Activated T-cell treated with anti-CD3 and anti-CD28 coated beads for 1 hour (primary cell): ENCODE results near the gene RABEP1.
"Not testable (repeated sequence)": the region's sequence is repeated elsewhere in the genome, so short reads cannot be mapped to it uniquely, and the experiment has no call there.

Source experiments
- DNase-seq: peaks from one replicate; pipeline ENCODE4 v3.0.0-alpha.2; 2020; ENCODE audit warnings: low read depth

RABEP1 gene, protein sequence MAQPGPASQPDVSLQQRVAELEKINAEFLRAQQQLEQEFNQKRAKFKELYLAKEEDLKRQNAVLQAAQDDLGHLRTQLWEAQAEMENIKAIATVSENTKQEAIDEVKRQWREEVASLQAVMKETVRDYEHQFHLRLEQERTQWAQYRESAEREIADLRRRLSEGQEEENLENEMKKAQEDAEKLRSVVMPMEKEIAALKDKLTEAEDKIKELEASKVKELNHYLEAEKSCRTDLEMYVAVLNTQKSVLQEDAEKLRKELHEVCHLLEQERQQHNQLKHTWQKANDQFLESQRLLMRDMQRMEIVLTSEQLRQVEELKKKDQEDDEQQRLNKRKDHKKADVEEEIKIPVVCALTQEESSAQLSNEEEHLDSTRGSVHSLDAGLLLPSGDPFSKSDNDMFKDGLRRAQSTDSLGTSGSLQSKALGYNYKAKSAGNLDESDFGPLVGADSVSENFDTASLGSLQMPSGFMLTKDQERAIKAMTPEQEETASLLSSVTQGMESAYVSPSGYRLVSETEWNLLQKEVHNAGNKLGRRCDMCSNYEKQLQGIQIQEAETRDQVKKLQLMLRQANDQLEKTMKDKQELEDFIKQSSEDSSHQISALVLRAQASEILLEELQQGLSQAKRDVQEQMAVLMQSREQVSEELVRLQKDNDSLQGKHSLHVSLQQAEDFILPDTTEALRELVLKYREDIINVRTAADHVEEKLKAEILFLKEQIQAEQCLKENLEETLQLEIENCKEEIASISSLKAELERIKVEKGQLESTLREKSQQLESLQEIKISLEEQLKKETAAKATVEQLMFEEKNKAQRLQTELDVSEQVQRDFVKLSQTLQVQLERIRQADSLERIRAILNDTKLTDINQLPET

DNA sequence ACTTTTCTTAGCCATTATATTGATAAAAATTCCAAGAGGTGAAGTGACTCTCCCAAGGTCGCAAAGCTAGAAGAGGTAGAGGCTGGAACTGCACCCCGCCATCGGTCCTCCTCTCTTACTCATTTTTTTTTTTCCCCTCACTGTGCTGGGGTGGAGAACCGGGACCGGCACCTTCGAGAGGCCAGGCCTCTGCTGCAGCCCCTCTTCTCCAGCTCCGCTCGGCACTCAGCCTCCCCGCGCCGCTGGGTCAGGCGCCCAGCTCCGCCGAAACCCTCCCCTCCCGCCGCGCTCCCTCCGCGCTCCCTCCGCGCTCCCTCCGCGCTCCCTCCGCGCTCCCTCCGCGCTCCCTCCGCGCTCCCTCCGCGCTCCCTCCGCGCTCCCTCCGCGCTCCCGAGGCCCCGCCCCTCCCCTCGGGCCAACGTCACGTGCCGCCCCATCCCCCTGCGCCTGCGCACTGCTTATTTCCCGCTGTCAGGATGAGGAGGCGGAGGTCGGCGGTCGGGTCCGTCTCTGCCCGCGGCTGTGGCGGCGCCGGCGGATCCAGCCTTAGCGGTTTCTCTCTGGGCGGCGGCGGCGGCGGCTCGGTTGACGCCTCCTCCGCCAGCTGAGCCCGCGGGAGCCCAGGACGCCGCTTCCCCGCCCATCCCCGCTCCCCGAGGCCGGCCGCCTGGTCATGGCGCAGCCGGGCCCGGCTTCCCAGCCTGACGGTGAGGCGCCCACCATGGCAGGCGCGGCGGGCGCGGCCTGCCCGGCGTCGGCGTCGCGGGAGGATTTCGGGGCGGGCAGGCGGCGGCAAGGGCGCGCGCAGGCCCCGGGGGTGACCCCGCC lies at the start of gene RABEP1:
RABEP1 (plus strand) TSS at position 471 of the 828 bp plus-strand sequence; CDS start at position 674, 203 bp downstream.
- DNase-seq: peak; percentile 96

DNA sequence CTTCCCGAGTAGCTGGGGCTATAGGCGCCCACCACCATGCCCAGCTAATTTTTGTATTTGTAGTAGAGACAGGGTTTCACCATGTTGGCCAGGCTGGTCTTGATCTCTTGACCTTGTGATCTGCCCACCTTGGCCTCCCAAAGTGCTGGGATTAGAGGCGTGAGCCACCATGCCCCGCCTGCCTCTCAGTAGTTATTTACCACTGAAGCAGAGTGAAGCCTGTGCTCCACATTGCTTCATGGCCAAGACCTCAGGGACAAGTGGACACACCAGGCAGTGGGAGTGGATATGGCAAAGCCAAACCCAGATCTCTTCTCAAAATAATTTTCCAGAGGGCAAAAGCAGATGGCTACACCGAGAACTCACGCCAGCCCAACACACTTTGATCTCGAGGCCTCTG lies 48.6 kb upstream of the RABEP1 start:
- DNase-seq: not testable (repeated sequence)

DNA sequence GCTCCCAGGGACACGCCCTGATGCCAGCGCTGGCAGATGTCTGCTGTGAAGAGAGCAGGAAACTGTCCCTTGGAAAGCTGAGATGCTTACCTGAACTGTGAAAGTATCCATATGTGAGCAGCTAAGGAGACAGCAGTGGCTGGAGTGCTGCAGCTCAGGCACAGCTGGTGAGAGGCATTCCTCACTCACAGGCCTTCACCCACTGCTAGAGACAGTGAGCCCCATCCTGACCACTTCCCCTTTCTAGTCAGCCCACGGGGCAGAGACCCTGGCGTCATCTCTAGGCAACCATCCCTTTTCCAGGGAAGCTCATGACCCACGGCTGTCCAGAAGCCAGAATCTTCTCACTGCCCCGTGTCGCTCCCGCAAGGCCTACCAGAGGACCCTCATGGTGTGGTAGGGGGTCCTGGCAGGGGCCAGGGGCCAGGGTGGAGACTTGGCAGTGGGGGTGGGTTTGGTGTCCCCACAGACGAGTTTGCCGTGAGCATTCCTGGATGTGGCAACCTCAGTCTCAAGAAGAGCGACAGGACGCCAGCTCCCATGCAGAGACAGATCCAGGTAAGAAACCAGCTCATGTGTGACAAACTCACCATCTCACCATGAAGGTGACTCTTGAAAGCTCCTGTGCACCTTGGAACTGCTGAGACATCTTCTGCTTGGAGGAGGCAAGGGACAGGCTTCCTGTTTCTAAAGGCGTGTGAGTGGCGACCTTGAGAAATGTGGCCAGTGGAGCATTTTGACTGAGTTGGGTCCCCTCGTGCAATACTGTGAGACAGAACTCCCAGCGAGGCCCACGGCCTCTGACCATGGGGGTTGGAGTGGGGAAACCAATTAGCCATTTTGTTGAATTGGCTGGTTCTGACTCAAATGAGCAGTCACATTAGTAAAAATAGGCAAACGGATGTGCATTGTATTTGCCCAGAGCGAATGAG lies 47.2 kb upstream of the RABEP1 start, which contains the start of gene SCIMP:
SCIMP (minus strand) TSS at position 216 of the 932 bp plus-strand sequence; CDS start at position 111, 105 bp downstream.
- no peak for DNase-seq

DNA sequence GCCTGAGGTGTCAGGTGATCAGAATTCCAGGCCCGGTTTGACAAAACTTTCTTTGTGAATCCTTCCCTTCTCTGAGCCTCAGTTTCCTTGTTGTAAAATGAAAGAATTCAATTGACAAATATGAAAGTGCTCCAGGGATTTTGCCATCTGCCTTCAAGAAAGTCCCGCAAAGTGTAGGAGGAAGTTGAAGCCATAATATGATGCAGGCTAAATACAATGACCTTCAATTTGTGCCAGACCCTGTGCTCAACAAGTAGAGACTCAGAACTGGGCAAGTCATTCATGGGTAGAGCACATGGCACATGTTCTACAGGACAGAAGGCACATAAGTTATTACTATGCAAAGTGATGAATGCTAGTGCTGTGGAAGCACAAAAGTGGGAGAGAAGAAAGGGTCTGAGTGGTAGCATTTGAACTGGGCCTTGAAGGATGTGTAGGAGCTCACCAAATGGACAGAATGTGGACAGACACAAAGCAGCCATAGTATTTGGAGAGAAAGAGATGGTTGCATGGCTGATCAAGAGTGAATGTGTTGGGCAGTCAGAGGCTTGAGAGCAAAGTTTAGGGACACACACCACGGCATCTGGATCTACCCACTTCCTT lies 45.0 kb upstream of the RABEP1 start:
- DNase-seq: no peak

DNA sequence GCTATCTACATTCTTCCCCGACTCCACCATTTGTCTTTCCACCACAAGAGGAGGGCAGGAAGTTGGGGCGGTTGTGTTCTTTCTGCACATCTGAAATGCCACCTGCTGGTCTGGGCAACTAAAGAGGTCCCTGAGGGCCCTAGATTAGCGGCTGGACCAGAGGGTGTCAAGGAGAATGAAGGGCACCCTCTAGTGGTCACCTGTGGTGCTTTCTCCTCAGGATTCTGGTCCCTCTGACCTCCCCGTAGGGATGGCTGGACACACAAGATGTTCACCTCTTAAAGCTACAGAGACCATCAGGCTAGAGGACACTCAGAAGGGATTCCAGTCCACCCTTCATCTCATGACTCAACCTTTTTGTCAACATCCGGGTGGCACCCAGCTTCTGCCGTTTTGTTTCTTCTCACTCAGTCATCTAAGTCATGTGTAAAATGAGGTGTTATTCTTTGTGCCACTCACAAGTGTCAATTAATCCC lies 44.5 kb upstream of the RABEP1 start:
- no peak for DNase-seq

DNA sequence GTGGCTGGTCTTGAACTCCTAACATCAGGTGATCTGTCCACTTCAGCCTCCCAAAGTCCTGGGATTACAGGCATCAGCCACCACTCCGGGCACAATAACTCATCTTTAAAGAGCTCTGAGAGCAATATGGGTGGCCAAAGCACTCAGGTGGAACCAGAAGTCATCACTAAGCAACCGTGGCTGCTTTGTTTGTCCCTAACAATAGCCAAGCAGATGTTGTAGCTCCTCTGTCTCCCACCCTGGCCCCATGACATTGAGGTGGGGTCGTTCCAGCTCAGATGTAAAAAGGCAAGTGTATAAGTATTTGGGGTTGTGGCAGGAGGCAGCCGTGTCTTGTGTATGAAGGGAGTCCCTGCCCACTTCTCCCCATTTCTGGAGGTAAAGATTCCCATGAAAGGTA lies 43.8 kb upstream of the RABEP1 start:
- DNase-seq: no peak

DNA sequence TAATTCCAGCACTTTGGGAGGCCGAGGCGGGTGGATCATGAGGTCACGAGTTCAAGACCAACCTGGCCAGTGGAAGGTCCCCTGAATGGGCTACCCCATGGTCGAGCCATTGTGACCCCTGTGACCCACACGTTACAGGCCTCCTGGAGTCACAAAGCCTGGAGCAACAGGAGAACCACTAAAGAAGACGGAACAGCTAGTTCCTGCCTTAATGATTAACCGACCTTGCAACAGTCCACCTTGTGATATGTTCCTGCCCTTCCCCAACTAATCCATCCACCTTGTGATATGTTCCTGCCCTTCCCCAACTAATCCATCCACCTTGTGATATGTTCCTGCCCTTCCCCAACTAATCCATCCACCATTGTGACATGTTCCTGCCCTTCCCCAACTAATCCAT lies 42.3 kb upstream of the RABEP1 start:
- DNase-seq: not testable (repeated sequence)

DNA sequence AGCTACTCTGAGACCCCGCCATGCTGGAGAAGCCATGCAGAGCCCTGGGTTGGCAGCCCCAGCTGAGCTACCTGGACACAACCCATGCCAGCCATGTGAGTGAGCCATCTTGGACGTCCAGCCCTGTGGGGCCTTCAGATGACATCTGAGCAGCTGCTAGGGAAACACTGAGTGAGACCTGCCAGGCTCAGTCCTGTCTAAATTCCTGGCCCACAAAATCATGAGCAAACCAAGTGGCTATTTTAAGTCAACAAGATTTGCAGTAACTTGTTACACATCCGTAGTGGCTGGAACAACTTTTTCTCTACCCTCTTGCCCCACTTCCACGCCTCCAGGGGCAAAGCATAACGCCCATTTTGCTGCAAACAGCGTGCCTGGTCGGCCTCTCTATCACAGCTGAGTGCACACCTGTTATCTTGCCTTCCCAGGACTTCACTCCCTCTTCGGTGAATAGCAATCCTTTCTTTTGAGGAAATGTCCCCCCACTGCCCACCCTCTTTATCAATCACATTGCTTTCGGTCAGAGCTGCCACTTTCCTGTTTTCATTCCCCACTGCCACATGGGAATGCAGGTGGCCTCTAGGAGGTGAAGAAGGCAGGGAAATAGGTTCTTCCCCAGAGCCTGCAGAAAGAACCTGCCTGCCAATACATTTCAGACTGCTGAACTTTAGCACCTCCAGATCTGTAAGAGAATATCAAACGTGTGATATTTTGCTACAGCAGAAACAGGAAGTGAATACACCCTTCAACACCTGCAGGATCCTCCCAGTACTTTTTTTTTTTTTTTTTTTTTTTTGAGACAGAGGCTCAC lies 40.0 kb upstream of the RABEP1 start:
- DNase-seq: no peak

DNA sequence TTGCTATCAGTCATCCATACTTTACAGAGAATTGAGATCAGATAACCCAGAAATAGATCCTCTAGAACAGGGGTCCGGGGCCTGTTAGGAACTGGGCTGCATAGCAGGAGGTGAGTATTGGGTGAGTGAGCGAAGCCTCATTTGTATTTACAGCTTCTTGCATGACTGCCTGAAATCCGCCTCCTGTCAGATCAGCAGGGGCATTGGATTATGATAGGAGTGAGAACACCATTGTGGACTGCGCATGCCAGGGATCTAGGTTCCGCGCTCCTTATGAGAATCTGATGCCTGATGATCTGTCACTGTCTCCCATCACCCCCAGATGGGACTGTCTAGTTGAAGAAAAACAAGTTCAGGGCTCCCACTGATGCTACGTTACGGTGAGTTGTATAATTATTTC lies 34.5 kb upstream of the RABEP1 start:
- no peak for DNase-seq

DNA sequence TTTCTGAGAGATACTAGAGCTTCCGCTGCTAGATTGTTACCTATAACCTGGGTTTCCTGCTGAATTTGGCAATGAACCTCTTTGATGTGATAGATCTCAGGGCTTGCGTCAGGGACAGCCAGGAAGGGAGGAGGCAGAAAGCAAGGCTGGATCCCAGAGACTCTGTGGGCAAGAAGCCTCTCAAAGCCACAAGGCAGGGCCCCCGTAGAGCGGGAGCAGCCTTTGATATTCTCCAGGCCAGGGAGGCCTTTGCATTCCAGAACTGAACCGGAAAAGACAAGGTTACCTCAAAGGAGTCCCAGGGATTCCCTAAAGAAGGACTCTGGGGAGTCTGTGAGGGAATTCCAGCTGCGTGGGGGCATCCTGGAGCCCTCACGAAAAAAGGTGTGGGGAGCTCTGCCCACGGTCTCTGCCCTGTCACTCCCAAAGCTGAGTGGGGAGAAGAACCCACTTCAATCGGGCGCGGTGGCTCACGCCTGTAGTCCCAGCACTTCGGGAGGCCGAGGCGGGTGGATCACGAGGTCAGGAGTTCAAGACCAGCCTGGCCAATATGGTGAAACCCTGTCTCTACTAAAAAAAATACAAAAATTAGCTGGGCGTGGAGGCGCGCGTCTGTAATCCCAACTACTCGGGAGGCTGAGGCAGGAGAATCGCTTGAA lies 33.1 kb upstream of the RABEP1 start:
- DNase-seq: no peak

DNA sequence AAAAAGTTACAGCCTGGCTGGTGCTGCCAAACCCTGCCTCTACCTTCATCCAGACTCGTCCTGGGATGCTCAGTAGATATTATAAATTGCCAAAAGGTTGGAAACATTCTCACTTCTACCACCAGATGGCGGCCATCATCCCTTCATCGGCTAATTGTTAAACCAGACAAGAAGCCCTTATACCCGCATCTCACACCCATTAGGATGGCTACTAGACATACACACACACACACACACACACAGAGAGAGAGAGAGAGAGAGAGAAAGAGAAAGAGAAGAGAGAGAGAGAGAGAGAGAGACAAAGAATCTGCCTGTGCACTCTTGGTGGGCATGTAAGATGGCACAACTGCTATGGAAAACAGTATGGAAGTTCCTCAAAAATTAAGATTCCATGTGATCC lies 32.5 kb upstream of the RABEP1 start:
- DNase-seq: peak; percentile 46

DNA sequence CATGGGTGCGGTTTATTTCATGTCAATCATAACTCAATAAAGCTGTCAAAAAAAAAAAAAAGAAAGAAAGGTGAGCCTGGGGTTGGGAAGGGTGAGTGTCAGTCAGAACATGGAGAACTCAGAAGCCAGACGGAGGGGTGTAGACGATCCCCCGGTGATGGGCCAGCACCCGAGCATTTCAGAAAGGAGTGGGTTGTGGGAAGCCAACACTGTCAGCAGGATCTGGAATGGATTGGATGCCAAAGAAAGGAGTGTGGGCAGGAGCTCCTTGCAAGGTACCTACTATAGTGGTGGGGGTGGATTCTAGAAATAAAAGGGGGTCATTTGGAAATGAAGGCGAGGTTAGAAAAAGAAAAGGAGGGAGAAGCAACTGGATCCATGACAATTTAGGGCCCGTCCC lies 27.7 kb upstream of the RABEP1 start:
- DNase-seq: no peak

DNA sequence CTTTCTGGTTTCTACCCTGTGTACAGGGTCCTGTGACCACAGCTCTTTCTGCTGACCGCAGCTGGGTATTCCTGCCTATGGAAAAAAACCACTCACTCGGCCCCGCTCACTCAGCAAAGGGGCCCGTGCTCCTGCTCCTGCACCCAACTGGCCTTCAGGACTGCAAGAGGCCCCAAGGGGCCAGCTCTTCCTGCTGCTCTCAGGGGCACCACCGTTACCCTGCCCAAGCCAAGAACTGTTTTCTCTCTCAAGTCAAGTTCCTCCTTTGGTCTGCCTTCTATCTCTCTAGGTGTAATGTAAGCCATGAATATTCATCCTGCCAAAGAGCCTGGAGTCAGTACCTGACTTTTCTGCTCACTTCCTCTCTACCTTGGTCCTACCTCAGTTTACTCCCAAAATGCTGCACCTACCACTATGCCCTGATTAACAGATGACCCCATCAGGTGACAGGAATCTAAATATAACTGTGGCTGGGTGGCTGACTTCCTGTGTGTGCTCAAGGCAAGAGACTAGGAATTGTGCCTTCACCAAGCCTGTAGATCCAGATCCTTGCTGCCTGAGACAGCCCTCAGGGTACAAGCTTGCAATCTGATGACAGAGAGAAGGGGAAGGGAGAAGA lies 27.1 kb upstream of the RABEP1 start:
- no peak for DNase-seq

DNA sequence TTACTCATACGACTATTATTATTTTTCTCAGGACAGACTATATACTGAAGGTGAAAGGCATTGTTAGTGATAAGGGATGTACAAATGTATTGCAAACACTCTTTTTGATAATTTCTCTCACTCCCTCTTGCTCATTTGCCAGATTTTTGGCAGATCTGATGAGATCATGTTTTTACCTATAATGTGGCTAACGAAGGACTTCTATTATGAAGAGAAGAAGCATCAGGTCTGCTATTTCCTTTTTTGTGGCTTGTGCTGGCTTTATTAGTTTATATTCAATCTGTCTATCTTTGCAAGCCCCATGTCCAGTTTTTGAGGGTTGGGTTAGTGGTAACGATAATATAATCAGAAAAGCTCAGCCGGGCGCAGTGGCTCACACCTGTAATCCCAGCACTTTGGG lies 25.0 kb upstream of the RABEP1 start:
- DNase-seq: no peak

DNA sequence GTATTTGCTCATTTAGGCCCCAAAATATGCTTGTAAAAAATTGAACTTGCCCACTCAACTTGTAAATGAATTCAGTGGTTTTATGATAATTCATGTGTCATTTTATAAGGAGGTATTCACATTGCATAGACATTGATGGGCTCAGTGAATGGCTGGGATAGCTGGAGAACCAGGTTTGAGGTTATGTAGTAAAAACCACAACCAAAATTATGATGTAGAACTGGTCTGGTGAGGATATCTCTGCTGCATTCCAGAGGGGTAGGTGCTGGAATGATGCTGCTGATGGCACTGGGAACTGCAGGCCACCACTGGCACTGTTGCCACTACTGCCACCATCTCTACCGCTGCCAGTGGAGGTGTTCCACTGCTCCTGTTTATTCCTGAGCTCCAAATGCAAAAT lies 21.5 kb upstream of the RABEP1 start:
- no peak for DNase-seq

DNA sequence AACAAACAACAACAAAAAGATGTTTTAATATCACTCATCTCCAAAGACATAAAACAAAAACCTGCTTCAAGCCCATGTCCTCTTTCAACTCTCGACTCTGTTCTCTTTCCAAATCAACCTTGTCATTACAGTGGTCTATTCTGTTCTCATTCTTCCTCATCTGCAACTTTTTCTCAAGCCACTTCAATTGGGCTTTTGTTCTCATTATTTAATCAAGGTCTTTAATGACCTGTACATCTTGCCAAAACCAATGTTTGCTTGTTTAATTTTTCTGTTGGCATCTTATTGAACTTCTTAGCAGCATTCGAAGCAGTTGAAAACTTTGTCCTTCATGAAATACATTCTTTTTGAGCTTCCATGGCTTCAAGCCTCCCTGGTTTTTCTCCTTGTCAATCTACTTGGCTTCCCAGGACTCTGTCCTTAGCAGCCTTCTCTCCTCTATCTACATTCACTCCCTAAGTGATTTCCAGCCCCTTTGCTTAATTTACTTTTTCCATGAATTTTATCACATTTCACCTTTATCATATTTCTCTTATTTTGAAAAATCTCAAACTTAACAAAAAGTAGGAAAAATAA lies 19.6 kb upstream of the RABEP1 start:
- DNase-seq: no peak

DNA sequence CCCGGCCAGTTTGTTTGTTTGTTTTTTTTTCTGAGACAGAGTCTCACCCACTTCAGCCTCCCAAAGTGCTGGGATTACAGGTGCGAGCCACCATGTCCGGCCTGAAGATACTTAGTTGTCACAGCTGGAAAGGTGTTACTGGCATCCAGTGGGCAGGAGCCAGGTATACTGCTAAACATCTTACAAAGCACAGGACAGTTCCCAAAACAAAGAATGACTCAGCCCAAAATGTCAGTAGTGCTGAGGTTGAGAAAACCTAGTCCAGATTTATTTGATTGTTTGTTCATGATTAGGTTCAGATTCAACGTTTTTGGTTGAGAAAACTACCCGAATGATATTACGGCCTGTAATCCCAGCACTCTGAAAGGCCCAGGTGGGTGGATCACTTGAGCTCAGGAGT lies 18.6 kb upstream of the RABEP1 start:
- DNase-seq: no peak

DNA sequence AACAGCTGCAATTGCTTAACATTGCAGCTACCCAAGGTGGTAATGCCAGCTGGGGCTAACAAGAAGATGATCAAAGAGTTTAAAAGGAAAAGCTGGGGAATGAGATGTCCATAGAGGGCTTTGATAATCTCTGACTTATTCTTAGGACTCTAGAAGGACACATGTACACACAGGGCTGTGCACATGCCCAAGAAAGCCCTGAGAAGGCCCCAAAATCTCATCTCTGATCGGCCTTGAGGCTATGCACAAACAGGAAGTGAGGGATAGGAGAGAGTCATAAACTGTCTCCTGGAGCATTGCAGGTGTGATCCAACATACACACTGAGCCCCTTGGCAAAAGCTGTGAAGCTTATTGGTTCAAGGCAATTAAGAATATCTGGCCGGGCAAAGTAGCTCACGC lies 17.2 kb upstream of the RABEP1 start:
- no peak for DNase-seq
